IgD-negative memory B cell (primary cell): ENCODE results near the gene TNFRSF11A. TPM values are rescaled to one million over a fixed set of nuclear protein-coding genes. Genes with fewer than 3 reads are reported as not detected.

Experiments used
- H3K27ac Mint-ChIP-seq, 3 donors: one replicate each; pipeline ENCODE4 v1.8.0; 2020 to 2022; ENCODE audit warnings: mild to moderate bottlenecking in 3 of 3, mixed read lengths in 3 of 3, moderate library complexity in 1 of 3
- H3K27me3 Mint-ChIP-seq: one replicate; pipeline ENCODE4 v1.8.0; 2021; ENCODE audit warnings: mixed read lengths
- H3K36me3 Mint-ChIP-seq: one replicate; pipeline ENCODE4 v1.8.0; 2020; ENCODE audit warnings: mild to moderate bottlenecking, mixed read lengths
- H3K4me1 Mint-ChIP-seq, 3 donors: one replicate each; pipeline ENCODE4 v1.8.0; 2020 to 2022; ENCODE audit warnings: mixed read lengths in 3 of 3, mild to moderate bottlenecking in 1 of 3
- H3K4me3 Mint-ChIP-seq, 4 donors: one replicate each; pipeline ENCODE4 v1.8.0; 2020 to 2022; ENCODE audit warnings: mild to moderate bottlenecking in 4 of 4, mixed read lengths in 4 of 4, moderate library complexity in 3 of 4
- H3K9me3 Mint-ChIP-seq, 3 donors: one replicate each; pipeline ENCODE4 v1.8.0; 2020 to 2021; ENCODE audit warnings: mixed read lengths in 3 of 3, mild to moderate bottlenecking in 1 of 3
- polyA plus RNA-seq: library from polyadenylated mRNA; unstranded; fragments of 300-500 nt; fragmentation: Illumina TruSeq; gene quantifications from one replicate; pipeline ENCODE4 v1.2.3, GENCODE V29; 2021

Gene TNFRSF11A
- polyA plus RNA-seq, 1 donor from 2014 or later = not detected

- H3K4me3 Mint-ChIP-seq = no peak overlapping the region
These were observed 21.4 kb downstream of the TNFRSF11A start for GRCh38 chr18:62346333-62347088.

GRCh38 chr18:62347089-62347506 is 22.0 kb downstream of the TNFRSF11A start:
- H3K4me3 Mint-ChIP-seq = no peak overlapping the region
- H3K27me3 Mint-ChIP-seq = peaks cover 3% of the 10 kb centered on the region
- peaks cover 0 to 2% (median 0%) of the 10 kb centered on the region in 3 donors for H3K4me1 Mint-ChIP-seq
- H3K36me3 Mint-ChIP-seq = no peaks in the 10 kb centered on the region
- no peak overlapping the region for H3K27ac Mint-ChIP-seq
- no peaks in the 10 kb centered on the region for H3K9me3 Mint-ChIP-seq

More at GRCh38 chr18:62346333-62347088, 21.4 kb downstream of the TNFRSF11A start:
- Mint-ChIP-seq H3K27me3 (peaks cover 3% of the 10 kb centered on the region), H3K9me3 (no peaks in the 10 kb centered on the region), H3K36me3 (no peaks in the 10 kb centered on the region), H3K27ac (no peak overlapping the region), H3K4me1 (peaks cover 0 to 2% (median 0%) of the 10 kb centered on the region in 3 donors)

GRCh38 chr18:62348474-62348873 is 23.4 kb downstream of the TNFRSF11A start:
- Mint-ChIP-seq H3K27me3 (peaks cover 3% of the 10 kb centered on the region), H3K9me3 (no peaks in the 10 kb centered on the region), H3K4me3 (no peak overlapping the region), H3K27ac (no peak overlapping the region), H3K36me3 (no peaks in the 10 kb centered on the region), H3K4me1 (peaks cover 0 to 2% (median 0%) of the 10 kb centered on the region in 3 donors)

GRCh38 chr18:62353170-62353569 is 28.1 kb downstream of the TNFRSF11A start:
- H3K4me3 Mint-ChIP-seq = no peak overlapping the region
- no peaks in the 10 kb centered on the region for H3K36me3 Mint-ChIP-seq
- H3K4me1 Mint-ChIP-seq = no peaks in the 10 kb centered on the region
- H3K27ac Mint-ChIP-seq = no peak overlapping the region
- H3K9me3 Mint-ChIP-seq = no peaks in the 10 kb centered on the region
- H3K27me3 Mint-ChIP-seq = no peaks in the 10 kb centered on the region

- H3K4me3 Mint-ChIP-seq = no peak overlapping the region
- H3K36me3 Mint-ChIP-seq = no peaks in the 10 kb centered on the region
- H3K27ac Mint-ChIP-seq = no peak overlapping the region
- no peaks in the 10 kb centered on the region for H3K27me3 Mint-ChIP-seq
- no peaks in the 10 kb centered on the region for H3K4me1 Mint-ChIP-seq
- no peaks in the 10 kb centered on the region for H3K9me3 Mint-ChIP-seq
These were observed 29.0 kb downstream of the TNFRSF11A start for GRCh38 chr18:62354151-62354550.

GRCh38 chr18:62357079-62357719 is 32.1 kb downstream of the TNFRSF11A start:
- Mint-ChIP-seq H3K4me3 (no peak overlapping the region), H3K9me3 (no peaks in the 10 kb centered on the region), H3K36me3 (no peaks in the 10 kb centered on the region), H3K4me1 (no peaks in the 10 kb centered on the region), H3K27ac (no peak overlapping the region), H3K27me3 (peaks cover 5% of the 10 kb centered on the region)

- Mint-ChIP-seq H3K9me3 (no peaks in the 10 kb centered on the region), H3K4me3 (no peak overlapping the region)
These were observed 35.7 kb downstream of the TNFRSF11A start for GRCh38 chr18:62360805-62361204.

GRCh38 chr18:62361288-62361687 is 36.2 kb downstream of the TNFRSF11A start:
- H3K27me3 Mint-ChIP-seq = peaks cover 5% of the 10 kb centered on the region
- no peak overlapping the region for H3K4me3 Mint-ChIP-seq
- H3K36me3 Mint-ChIP-seq = peaks cover 4% of the 10 kb centered on the region
- H3K27ac Mint-ChIP-seq = no peak overlapping the region
- H3K9me3 Mint-ChIP-seq = no peaks in the 10 kb centered on the region
- H3K4me1 Mint-ChIP-seq = peaks cover 0 to 2% (median 0%) of the 10 kb centered on the region in 3 donors

More at GRCh38 chr18:62360805-62361204, 35.7 kb downstream of the TNFRSF11A start:
- Mint-ChIP-seq H3K27me3 (peaks cover 5% of the 10 kb centered on the region), H3K36me3 (peaks cover 4% of the 10 kb centered on the region), H3K27ac (no peak overlapping the region), H3K4me1 (peaks cover 0 to 2% (median 0%) of the 10 kb centered on the region in 3 donors)

GRCh38 chr18:62364558-62364957 is 39.4 kb downstream of the TNFRSF11A start:
- peaks cover 0 to 4% (median 0%) of the 10 kb centered on the region in 3 donors for H3K4me1 Mint-ChIP-seq
- no peak overlapping the region for H3K4me3 Mint-ChIP-seq
- H3K27me3 Mint-ChIP-seq = peaks cover 6% of the 10 kb centered on the region
- H3K9me3 Mint-ChIP-seq = no peaks in the 10 kb centered on the region
- no peak overlapping the region for H3K27ac Mint-ChIP-seq
- H3K36me3 Mint-ChIP-seq = peaks cover 4% of the 10 kb centered on the region

GRCh38 chr18:62365420-62365819 is 40.3 kb downstream of the TNFRSF11A start:
- no peak overlapping the region for H3K4me3 Mint-ChIP-seq
- H3K27me3 Mint-ChIP-seq = peaks cover 6% of the 10 kb centered on the region
- no peak overlapping the region for H3K27ac Mint-ChIP-seq
- peaks cover 0 to 4% (median 0%) of the 10 kb centered on the region in 3 donors for H3K4me1 Mint-ChIP-seq
- peaks cover 4% of the 10 kb centered on the region for H3K36me3 Mint-ChIP-seq
- H3K9me3 Mint-ChIP-seq = no peaks in the 10 kb centered on the region

GRCh38 chr18:62366992-62367391 is 41.9 kb downstream of the TNFRSF11A start:
- Mint-ChIP-seq H3K4me1 (peaks cover 0 to 7% (median 0%) of the 10 kb centered on the region in 3 donors), H3K27me3 (peaks cover 1% of the 10 kb centered on the region), H3K4me3 (no peak overlapping the region), H3K27ac (no peak overlapping the region), H3K36me3 (peaks cover 4% of the 10 kb centered on the region), H3K9me3 (no peaks in the 10 kb centered on the region)

GRCh38 chr18:62368100-62368499 is 43.0 kb downstream of the TNFRSF11A start:
- H3K9me3 Mint-ChIP-seq = no peaks in the 10 kb centered on the region
- peaks cover 0 to 13% (median 6%) of the 10 kb centered on the region in 3 donors for H3K4me1 Mint-ChIP-seq
- H3K4me3 Mint-ChIP-seq = no peak overlapping the region
- peaks cover 4% of the 10 kb centered on the region for H3K36me3 Mint-ChIP-seq
- H3K27ac Mint-ChIP-seq = no peak overlapping the region
- peaks cover 1% of the 10 kb centered on the region for H3K27me3 Mint-ChIP-seq

- Mint-ChIP-seq H3K36me3 (no peaks in the 10 kb centered on the region), H3K4me3 (no peak overlapping the region), H3K4me1 (peaks cover 5 to 13% (median 8%) of the 10 kb centered on the region in 3 donors), H3K9me3 (no peaks in the 10 kb centered on the region), H3K27ac (no peak overlapping the region), H3K27me3 (peaks cover 6% of the 10 kb centered on the region)
These were observed 44.1 kb downstream of the TNFRSF11A start for GRCh38 chr18:62369129-62369644.

- H3K4me1 Mint-ChIP-seq = peaks cover 5 to 13% (median 8%) of the 10 kb centered on the region in 3 donors
- peaks cover 6% of the 10 kb centered on the region for H3K27me3 Mint-ChIP-seq
- H3K27ac Mint-ChIP-seq = peak overlapping the region in 1 of 3 donors; percentile 40
- no peaks in the 10 kb centered on the region for H3K9me3 Mint-ChIP-seq
- no peaks in the 10 kb centered on the region for H3K36me3 Mint-ChIP-seq
- H3K4me3 Mint-ChIP-seq = no peak overlapping the region
These were observed 45.3 kb downstream of the TNFRSF11A start for GRCh38 chr18:62370366-62370765.

GRCh38 chr18:62371436-62371835 is 46.3 kb downstream of the TNFRSF11A start:
- Mint-ChIP-seq H3K27me3 (peaks cover 6% of the 10 kb centered on the region), H3K4me3 (no peak overlapping the region), H3K36me3 (no peaks in the 10 kb centered on the region), H3K27ac (peak overlapping the region in 1 of 3 donors; percentile 67), H3K4me1 (peaks cover 5 to 11% (median 8%) of the 10 kb centered on the region in 3 donors), H3K9me3 (no peaks in the 10 kb centered on the region)
